K562 (cell line): ENCODE data around the gene C13orf46. TPM values are rescaled to one million over a fixed set of nuclear protein-coding genes. Genes with fewer than 3 reads are reported as not detected.

Experiments
- ATAC-seq: fragments of 200-7000 bp; cut with Tn5 transposase; 3 replicates; pipeline ENCODE4 v1.9.1; 2020; ENCODE audit warnings: moderate library complexity
- BruUV-seq: library from RNA; stranded (reverse); fragments of 400-500 nt; replicated peaks from 2 replicates; lab custom pipeline; 2021; lab: Mats Ljungman, UMichigan
- CTCF ChIA-PET: fragments of 300-600 bp; formaldehyde crosslinking; extraction: SDS; loops from one replicate; lab custom pipeline; 2021; ENCODE audit warnings: low intra/inter-chr PET ratio; lab: Yijun Ruan, JAX
- POLR2A ChIA-PET: fragments of 300-600, 350-650 bp; sonication (Branson Sonifier 250); formaldehyde crosslinking; extraction: SDS; loops from one replicate; lab custom pipeline; 2021; ENCODE audit warnings: antibody characterized with exemption, inconsistent platforms; lab: Yijun Ruan, JAX
- DNase-seq, 4 experiments: peaks; one replicate each; pipeline versions ENCODE4 v3.0.0 to v3.0.0-alpha.2; 2011 to 2018; ENCODE audit warnings: low spot score in 3 of 4, mixed read lengths in 3 of 4; ENCODE audit errors: extremely low read depth in 1 of 4
- FAIRE-seq: peaks from 2 replicates; lab custom pipeline; 2011; peaks lifted over from hg19 to GRCh38; lab: Jason Lieb, UNC
- H2AFZ ChIP-seq: 2 replicates; pipeline ENCODE4 v1.6.0; 2011; ENCODE audit warnings: low read depth, low read length, control low read depth, inconsistent platforms
- H3K27ac ChIP-seq: fragments of 200-600 bp; 3 replicates; pipeline ENCODE4 v1.8.0; 2011; ENCODE audit warnings: low read depth, mild to moderate bottlenecking, control low read depth, inconsistent platforms, low read length, moderate library complexity, mixed read lengths; ENCODE audit errors: extremely low read depth
- H3K27me3 ChIP-seq, 2 experiments: fragments of 300-600 bp in 1 of 2; 2 replicates in 1 of 2; 3 replicates in 1 of 2; pipeline versions ENCODE4 v1.6.0 to v1.8.0; 2011; ENCODE audit warnings: inconsistent platforms in 2 of 2, low read length in 2 of 2, mild to moderate bottlenecking in 1 of 2, mixed read lengths in 1 of 2, moderate library complexity in 1 of 2; ENCODE audit not compliant: control insufficient read depth in 2 of 2, insufficient read depth in 2 of 2
- H3K36me3 ChIP-seq: fragments of 300-600 bp; 3 replicates; pipeline ENCODE4 v1.8.0; 2011; ENCODE audit warnings: mild to moderate bottlenecking, low read length, inconsistent platforms; ENCODE audit not compliant: control insufficient read depth, insufficient read depth
- H3K4me1 ChIP-seq, 2 experiments: fragments of 200-600 bp in 1 of 2; replicated peaks in 1 of 2; 2 replicates in 1 of 2; 3 replicates in 1 of 2; pipeline versions ENCODE4 v1.5.1 to v1.8.0; 2011; ENCODE audit warnings: inconsistent platforms in 2 of 2, low read length in 2 of 2, mild to moderate bottlenecking in 1 of 2, mixed read lengths in 1 of 2, moderate library complexity in 1 of 2; ENCODE audit not compliant: control insufficient read depth in 2 of 2, insufficient read depth in 2 of 2
- H3K4me2 ChIP-seq: 2 replicates; pipeline ENCODE4 v1.6.1; 2011; ENCODE audit warnings: low read length, control low read depth, inconsistent platforms, mixed read lengths; ENCODE audit not compliant: insufficient read depth
- H3K4me3 ChIP-seq: fragments of 200-600 bp; sonication (generic), shearing (Covaris generic); 2 replicates; pipeline ENCODE4 v1.5.1; 2016; ENCODE audit warnings: control low read depth, inconsistent platforms
- H3K79me2 ChIP-seq: fragments of 200-600 bp; 3 replicates; pipeline ENCODE4 v1.8.0; 2011; ENCODE audit warnings: low read length, inconsistent platforms; ENCODE audit not compliant: control insufficient read depth, insufficient read depth
- H3K9ac ChIP-seq, 2 experiments: 2 replicates each; pipeline versions ENCODE4 v1.6.0 to v1.6.1; 2011; ENCODE audit warnings: low read depth in 2 of 2, low read length in 2 of 2, control low read depth in 1 of 2, inconsistent platforms in 1 of 2, mild to moderate bottlenecking in 1 of 2, mixed read lengths in 1 of 2; ENCODE audit not compliant: insufficient read depth in 1 of 2
- H3K9me1 ChIP-seq: one replicate; pipeline ENCODE4 v1.6.0; 2011; ENCODE audit warnings: inconsistent platforms, mild to moderate bottlenecking, low read length, moderate library complexity; ENCODE audit not compliant: control insufficient read depth, insufficient read depth
- H3K9me3 ChIP-seq: replicated peaks from 2 replicates; pipeline ENCODE4 v1.5.1; 2011; ENCODE audit warnings: low read depth, low read length, inconsistent platforms; ENCODE audit not compliant: control insufficient read depth, insufficient read depth
- H4K20me1 ChIP-seq: replicated peaks from 2 replicates; pipeline ENCODE4 v1.6.1; 2011; ENCODE audit warnings: low read length, inconsistent platforms, mixed read lengths; ENCODE audit not compliant: control insufficient read depth, insufficient read depth
- BRF1 ChIP-seq: IDR thresholded peaks from 3 replicates; pipeline ENCODE4 v1.6.1; 2011; ENCODE audit warnings: borderline replicate concordance, mild to moderate bottlenecking; ENCODE audit not compliant: insufficient read length; ENCODE audit errors: extremely low read depth
- ETV5 ChIP-seq: sonication (generic); formaldehyde crosslinking; IDR thresholded peaks from 2 replicates; pipeline ENCODE4 v1.4.0; 2020; ENCODE audit warnings: low read depth, mild to moderate bottlenecking, missing genetic modification reagents
- HMGN3 ChIP-seq: IDR thresholded peaks from 2 replicates; pipeline ENCODE4 v1.6.1; 2011; ENCODE audit warnings: borderline replicate concordance, low read depth, mild to moderate bottlenecking, mixed read lengths, low read length; ENCODE audit not compliant: insufficient read length; ENCODE audit errors: extremely low read depth
- HNRNPUL1 ChIP-seq: fragments of 200-400 bp; formaldehyde crosslinking; IDR thresholded peaks from 2 replicates; pipeline ENCODE4 v1.6.1; 2017; ENCODE audit warnings: low read length
- L3MBTL2 ChIP-seq: fragments of 450-650 bp; IDR thresholded peaks from 2 replicates; pipeline ENCODE4 v1.6.1; 2016; ENCODE audit warnings: mild to moderate bottlenecking, moderate library complexity
- LCOR ChIP-seq: sonication (generic); formaldehyde crosslinking; IDR thresholded peaks from 2 replicates; pipeline ENCODE4 v1.8.0; 2022; ENCODE audit warnings: mild to moderate bottlenecking, missing genetic modification reagents
- NFYB ChIP-seq: IDR thresholded peaks from 2 replicates; pipeline ENCODE4 v1.6.1; 2011; ENCODE audit warnings: mild to moderate bottlenecking, moderate library complexity; ENCODE audit not compliant: insufficient read length; ENCODE audit errors: extremely low read depth
- NRF1 ChIP-seq, 2 experiments: fragments of 450-650 bp; IDR thresholded peaks in 1 of 2; conservative IDR thresholded peaks in 1 of 2; 2 replicates each; pipeline ENCODE4 v1.6.1; 2014; ENCODE audit warnings: mild to moderate bottlenecking in 2 of 2
- SOX6 ChIP-seq: fragments of 450-650 bp; IDR thresholded peaks from 2 replicates; pipeline ENCODE4 v1.6.1; 2014; ENCODE audit warnings: mild to moderate bottlenecking
- ZNF134 ChIP-seq: fragments of 250-450 bp; sonication (Bioruptor Pico); conservative IDR thresholded peaks from 2 replicates; pipeline ENCODE4 v1.4.0; 2020
- WGBS: fragments of 100-300 bp; shearing (Covaris generic); methylation state at CpG from one replicate; pipeline ENCODE4 v1.1.6; 2016; ENCODE audit warnings: low coverage, mixed read lengths; ENCODE audit not compliant: insufficient coverage; ENCODE audit errors: missing lambda C conversion rate; 5-methylcytosine and 5-hydroxymethylcytosine counted together
- in situ Hi-C: fragments of 300-500 bp; cut with MboI; formaldehyde crosslinking; loops from 4 replicates; pipeline ENCODE4 v1.15.0; 2018; ENCODE audit warnings: inconsistent platforms, mixed read lengths
- intact Hi-C: fragments of 100-400 bp; cut with micrococcal nuclease; formaldehyde crosslinking; loops from 2 replicates; pipeline ENCODE4 v1.14.2; 2022
- polyA plus RNA-seq, 8 experiments: library from polyadenylated mRNA; depleted of rRNA in 4 of 8; stranded (reverse) in 5 of 8; unstranded in 3 of 8; fragments of >200 nt; fragmentation: Nextera tagmentation in 2 of 8; fragmentation: Illumina TruSeq in 1 of 8; extraction: Ambion mirVana in 2 of 8; extraction: Trizol in 1 of 8; gene quantifications; 2 replicates each; pipeline versions ENCODE4 v1.2.1 to v1.2.3, GENCODE V29; 2011 to 2014; ENCODE audit warnings: inconsistent platforms in 1 of 8, missing spikeins in 1 of 8
- total RNA-seq, 7 experiments: library from RNA; depleted of rRNA in 6 of 7; stranded (reverse); fragments of >200 nt in 6 of 7; fragmentation: Illumina TruSeq in 2 of 7; extraction: Trizol in 2 of 7; gene quantifications; 2 replicates each; pipeline versions ENCODE4 v1.2.1 to v1.2.3, GENCODE V29; 2011 to 2021; ENCODE audit warnings: low replicate concordance in 1 of 7
- TF ChIP-seq, protein P1 (sequence below), 2 experiments: fragments of 450-650 bp in 1 of 2; IDR thresholded peaks; 2 replicates each; pipeline ENCODE4 v1.6.1; 2011 to 2017; ENCODE audit warnings: low read depth in 2 of 2, antibody characterized with exemption in 1 of 2, borderline replicate concordance in 1 of 2, low read length in 1 of 2, mild to moderate bottlenecking in 1 of 2, mixed read lengths in 1 of 2; ENCODE audit not compliant: control insufficient read depth in 1 of 2
- TF ChIP-seq, protein P2 (sequence below): fragments of 450-650 bp; IDR thresholded peaks from 2 replicates; pipeline ENCODE4 v1.7.0; 2016; ENCODE audit warnings: borderline replicate concordance
- TF ChIP-seq, protein P3 (sequence below): fragments of 450-650 bp; IDR thresholded peaks from 2 replicates; pipeline ENCODE4 v1.6.1; 2016; ENCODE audit warnings: antibody characterized with exemption

C13orf46 gene
- total and polyA plus RNA-seq, 9 of the 15 experiments (the other 6 are each of a cell fraction or from before 2014, with no cell fraction given): 0.04 to 0.24 (median 0.05) TPM; not detected in 4

DNA sequence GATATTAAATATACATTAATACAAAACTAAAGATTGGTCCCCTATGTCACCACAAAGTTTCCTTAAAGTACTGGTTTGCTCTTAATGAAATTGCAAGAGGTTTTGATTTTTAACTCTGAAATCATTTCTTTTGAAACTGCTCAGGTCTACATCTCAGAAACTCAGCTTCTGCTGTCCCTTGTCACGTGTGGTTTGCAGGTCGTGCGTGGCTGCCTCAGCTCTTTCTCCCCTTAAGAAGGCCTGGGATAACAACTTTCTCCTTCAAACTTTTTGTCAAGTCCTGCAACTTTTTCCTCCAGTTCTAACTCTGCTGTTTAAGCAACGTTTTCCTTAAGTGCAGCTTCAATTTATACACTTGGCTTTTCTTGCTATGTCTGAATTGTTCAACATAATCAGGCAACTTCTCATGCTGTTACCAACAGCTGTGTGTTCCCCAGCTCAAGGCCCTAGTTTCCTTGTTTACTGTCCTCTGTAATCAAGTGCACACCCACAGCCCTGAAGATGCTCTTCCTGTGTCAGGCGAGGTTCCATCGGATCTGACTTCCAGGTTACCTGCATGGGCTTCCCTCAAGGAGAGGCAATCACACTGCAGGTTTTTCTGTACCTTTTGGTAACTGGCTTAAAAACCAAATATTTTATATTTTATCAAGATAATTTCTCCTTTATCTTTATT is 13.5 kb downstream of the C13orf46 start (continued):
- TF ChIP-seq, protein P1, sequence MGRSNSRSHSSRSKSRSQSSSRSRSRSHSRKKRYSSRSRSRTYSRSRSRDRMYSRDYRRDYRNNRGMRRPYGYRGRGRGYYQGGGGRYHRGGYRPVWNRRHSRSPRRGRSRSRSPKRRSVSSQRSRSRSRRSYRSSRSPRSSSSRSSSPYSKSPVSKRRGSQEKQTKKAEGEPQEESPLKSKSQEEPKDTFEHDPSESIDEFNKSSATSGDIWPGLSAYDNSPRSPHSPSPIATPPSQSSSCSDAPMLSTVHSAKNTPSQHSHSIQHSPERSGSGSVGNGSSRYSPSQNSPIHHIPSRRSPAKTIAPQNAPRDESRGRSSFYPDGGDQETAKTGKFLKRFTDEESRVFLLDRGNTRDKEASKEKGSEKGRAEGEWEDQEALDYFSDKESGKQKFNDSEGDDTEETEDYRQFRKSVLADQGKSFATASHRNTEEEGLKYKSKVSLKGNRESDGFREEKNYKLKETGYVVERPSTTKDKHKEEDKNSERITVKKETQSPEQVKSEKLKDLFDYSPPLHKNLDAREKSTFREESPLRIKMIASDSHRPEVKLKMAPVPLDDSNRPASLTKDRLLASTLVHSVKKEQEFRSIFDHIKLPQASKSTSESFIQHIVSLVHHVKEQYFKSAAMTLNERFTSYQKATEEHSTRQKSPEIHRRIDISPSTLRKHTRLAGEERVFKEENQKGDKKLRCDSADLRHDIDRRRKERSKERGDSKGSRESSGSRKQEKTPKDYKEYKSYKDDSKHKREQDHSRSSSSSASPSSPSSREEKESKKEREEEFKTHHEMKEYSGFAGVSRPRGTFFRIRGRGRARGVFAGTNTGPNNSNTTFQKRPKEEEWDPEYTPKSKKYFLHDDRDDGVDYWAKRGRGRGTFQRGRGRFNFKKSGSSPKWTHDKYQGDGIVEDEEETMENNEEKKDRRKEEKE (IDR thresholded peaks at IDR 0.05; ENCODE audit: borderline replicate concordance in 1 of 2, control insufficient read depth in 1 of 2, low read depth in 2 of 2, low read length in 1 of 2): no peak
- TF ChIP-seq HNRNPUL1: no peak
- TF ChIP-seq, all 486 proteins: peak for 0

DNA sequence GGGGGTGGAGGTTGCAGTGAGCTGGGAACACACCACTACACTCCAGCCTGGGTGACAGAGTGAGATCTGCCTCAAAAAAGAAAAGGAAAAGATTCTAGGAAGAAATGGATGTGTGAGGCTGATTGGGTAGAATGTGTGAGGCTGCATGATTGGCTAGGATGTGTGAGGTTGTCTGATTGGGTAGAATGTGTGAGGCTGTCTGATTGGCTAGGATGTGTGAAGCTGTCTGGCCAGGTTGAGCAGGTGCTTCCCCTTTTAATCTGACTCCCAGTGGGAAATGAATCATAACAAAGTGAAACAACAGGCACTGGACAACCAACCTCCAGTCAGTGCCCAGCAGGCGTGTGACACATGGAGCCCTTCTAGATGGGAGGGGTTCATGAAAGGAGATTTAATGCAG is 14.7 kb downstream of the C13orf46 start:
- no TSS peak for BruUV-seq
- Histone ChIP-seq H3K4me2 (no peak overlapping the region), H3K27me3 (peaks cover 2 to 9% of the 10 kb centered on the region in 2 experiments; a peak in 2 of 5 replicates), H3K9me1 (no peaks in the 10 kb centered on the region), H3K27ac (no peak overlapping the region), H3K4me1 (peaks cover 4 to 13% of the 10 kb centered on the region in 2 experiments; a peak in 4 of 5 replicates), H3K79me2 (no peaks in the 10 kb centered on the region), H3K9ac (no peak overlapping the region), H3K36me3 (no peaks in the 10 kb centered on the region), H4K20me1 (no peaks in the 10 kb centered on the region), H2AFZ (no peak overlapping the region), H3K4me3 (no peak overlapping the region), H3K9me3 (no peaks in the 10 kb centered on the region)
- in situ Hi-C loops: no loop called here
- FAIRE-seq (no peak), DNase-seq (peak; percentile 34 to 81 (median 40)), ATAC-seq (peak; percentile 87)
- ChIA-PET CTCF (no interaction called here), POLR2A (interaction anchor here (0.7 kb wide), 1 partner anchor 185 kb away, joined by 3 read pairs; no protein-coding TSS in a partner anchor)
- WGBS: 0% methylated on average over 1 of the region's 1 CpG
- intact Hi-C loops: no loop called here
- TF ChIP-seq, protein P2, sequence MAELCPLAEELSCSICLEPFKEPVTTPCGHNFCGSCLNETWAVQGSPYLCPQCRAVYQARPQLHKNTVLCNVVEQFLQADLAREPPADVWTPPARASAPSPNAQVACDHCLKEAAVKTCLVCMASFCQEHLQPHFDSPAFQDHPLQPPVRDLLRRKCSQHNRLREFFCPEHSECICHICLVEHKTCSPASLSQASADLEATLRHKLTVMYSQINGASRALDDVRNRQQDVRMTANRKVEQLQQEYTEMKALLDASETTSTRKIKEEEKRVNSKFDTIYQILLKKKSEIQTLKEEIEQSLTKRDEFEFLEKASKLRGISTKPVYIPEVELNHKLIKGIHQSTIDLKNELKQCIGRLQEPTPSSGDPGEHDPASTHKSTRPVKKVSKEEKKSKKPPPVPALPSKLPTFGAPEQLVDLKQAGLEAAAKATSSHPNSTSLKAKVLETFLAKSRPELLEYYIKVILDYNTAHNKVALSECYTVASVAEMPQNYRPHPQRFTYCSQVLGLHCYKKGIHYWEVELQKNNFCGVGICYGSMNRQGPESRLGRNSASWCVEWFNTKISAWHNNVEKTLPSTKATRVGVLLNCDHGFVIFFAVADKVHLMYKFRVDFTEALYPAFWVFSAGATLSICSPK: no peak
- TF ChIP-seq HMGN3: no peak
- TF ChIP-seq NFYB: peak; percentile 48
- no peak for TF ChIP-seq SOX6
- TF ChIP-seq L3MBTL2: 0 out of 2 replicates have a peak, but pooled peaks have one; percentile 23
- TF ChIP-seq ETV5: no peak
- no peak for TF ChIP-seq LCOR (CRISPR knock-in tag)
- TF ChIP-seq BRF1: no peak
- TF ChIP-seq, protein P3, sequence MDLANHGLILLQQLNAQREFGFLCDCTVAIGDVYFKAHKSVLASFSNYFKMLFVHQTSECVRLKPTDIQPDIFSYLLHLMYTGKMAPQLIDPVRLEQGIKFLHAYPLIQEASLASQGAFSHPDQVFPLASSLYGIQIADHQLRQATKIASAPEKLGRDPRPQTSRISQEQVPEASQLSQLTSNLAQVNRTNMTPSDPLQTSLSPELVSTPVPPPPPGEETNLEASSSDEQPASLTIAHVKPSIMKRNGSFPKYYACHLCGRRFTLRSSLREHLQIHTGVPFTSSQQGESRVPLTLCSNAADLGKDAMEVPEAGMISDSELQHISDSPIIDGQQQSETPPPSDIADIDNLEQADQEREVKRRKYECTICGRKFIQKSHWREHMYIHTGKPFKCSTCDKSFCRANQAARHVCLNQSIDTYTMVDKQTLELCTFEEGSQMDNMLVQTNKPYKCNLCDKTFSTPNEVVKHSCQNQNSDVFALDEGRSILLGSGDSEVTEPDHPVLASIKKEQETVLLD: no peak
- TF ChIP-seq NRF1 (conservative IDR thresholded peaks at IDR 0.05 in 1 of 2, IDR thresholded peaks at IDR 0.05 in 1 of 2): 0 out of 4 replicates have a peak, but pooled peaks of 1 of the 2 experiments have one; percentile 29
- TF ChIP-seq ZNF134 (CRISPR knock-in tag): no peak
